ACHN (cell line): ENCODE results near the gene C11orf21.

Experiments used
- DNase-seq: peaks from one replicate; pipeline ENCODE4 v3.0.0-alpha.2; 2015
- in situ Hi-C: cut with HindIII; loops from 2 replicates; pipeline ENCODE4 v1.10.0; 2017; ENCODE audit warnings: low sequenced_read_pairs, low pct_ligation_motif_present, low pct_unique_long_range_greater_than_20kb

Gene C11orf21

GRCh38 chr11:2267306-2267850 lies 34.3 kb downstream of the C11orf21 start:
- no peak for DNase-seq
- in situ Hi-C loops = no loop called here

GRCh38 chr11:2266586-2267305 lies 35.0 kb downstream of the C11orf21 start:
- no peak for DNase-seq
- in situ Hi-C loops = no loop called here

GRCh38 chr11:2265854-2266585 lies 35.7 kb downstream of the C11orf21 start:
- in situ Hi-C loops = no loop called here

GRCh38 chr11:2265396-2265795 lies 36.3 kb downstream of the C11orf21 start:
- DNase-seq = no peak
- in situ Hi-C loops = no loop called here

More at GRCh38 chr11:2265854-2266585, 35.7 kb downstream of the C11orf21 start:
- no peak for DNase-seq

- in situ Hi-C loops = no loop called here
- no peak for DNase-seq
These were observed 37.2 kb downstream of the C11orf21 start for GRCh38 chr11:2264366-2265053.

- no peak for DNase-seq
- in situ Hi-C loops = no loop called here
These were observed 37.9 kb downstream of the C11orf21 start for GRCh38 chr11:2263724-2264360.

GRCh38 chr11:2263071-2263565 lies 38.6 kb downstream of the C11orf21 start:
- in situ Hi-C loops = no loop called here

GRCh38 chr11:2262301-2263070 lies 39.2 kb downstream of the C11orf21 start:
- DNase-seq = no peak
- in situ Hi-C loops = no loop called here

More at GRCh38 chr11:2263071-2263565, 38.6 kb downstream of the C11orf21 start:
- DNase-seq = no peak

GRCh38 chr11:2261436-2262230 lies 40.1 kb downstream of the C11orf21 start:
- in situ Hi-C loops = no loop called here
- DNase-seq = no peak

- in situ Hi-C loops = no loop called here
- DNase-seq = no peak
These were observed 41.0 kb downstream of the C11orf21 start for GRCh38 chr11:2260491-2261364.

GRCh38 chr11:2259897-2260451 lies 41.7 kb downstream of the C11orf21 start:
- in situ Hi-C loops = no loop called here
- no peak for DNase-seq

GRCh38 chr11:2259466-2259830 lies 42.3 kb downstream of the C11orf21 start:
- in situ Hi-C loops = no loop called here
- DNase-seq = no peak

GRCh38 chr11:2258501-2259465 lies 42.9 kb downstream of the C11orf21 start:
- in situ Hi-C loops = no loop called here
- no peak for DNase-seq

GRCh38 chr11:2256951-2257700 lies 44.6 kb downstream of the C11orf21 start:
- no peak for DNase-seq
- in situ Hi-C loops = no loop called here
